Uterus (tissue), 2 donors: Measurements from ENCODE around the gene ITSN2.

Experiments used
- POLR2A ChIP-seq, 2 donors: fragments of 450-650 bp; IDR thresholded peaks; one replicate each; pipeline ENCODE4 v1.6.1; 2016; ENCODE audit warnings: antibody characterized with exemption in 2 of 2, mild to moderate bottlenecking in 1 of 2, moderate library complexity in 1 of 2
- TF ChIP-seq, protein P1 (sequence below), 4 experiments: fragments of 200-600 bp in 2 of 4; fragments of 450-650 bp in 2 of 4; sonication (generic) in 2 of 4; IDR thresholded peaks; one replicate each; pipeline ENCODE4 v1.5.1; 2016 to 2019; ENCODE audit warnings: antibody characterized with exemption in 4 of 4, mild to moderate bottlenecking in 2 of 4, moderate library complexity in 1 of 4

- TF ChIP-seq, protein P1, sequence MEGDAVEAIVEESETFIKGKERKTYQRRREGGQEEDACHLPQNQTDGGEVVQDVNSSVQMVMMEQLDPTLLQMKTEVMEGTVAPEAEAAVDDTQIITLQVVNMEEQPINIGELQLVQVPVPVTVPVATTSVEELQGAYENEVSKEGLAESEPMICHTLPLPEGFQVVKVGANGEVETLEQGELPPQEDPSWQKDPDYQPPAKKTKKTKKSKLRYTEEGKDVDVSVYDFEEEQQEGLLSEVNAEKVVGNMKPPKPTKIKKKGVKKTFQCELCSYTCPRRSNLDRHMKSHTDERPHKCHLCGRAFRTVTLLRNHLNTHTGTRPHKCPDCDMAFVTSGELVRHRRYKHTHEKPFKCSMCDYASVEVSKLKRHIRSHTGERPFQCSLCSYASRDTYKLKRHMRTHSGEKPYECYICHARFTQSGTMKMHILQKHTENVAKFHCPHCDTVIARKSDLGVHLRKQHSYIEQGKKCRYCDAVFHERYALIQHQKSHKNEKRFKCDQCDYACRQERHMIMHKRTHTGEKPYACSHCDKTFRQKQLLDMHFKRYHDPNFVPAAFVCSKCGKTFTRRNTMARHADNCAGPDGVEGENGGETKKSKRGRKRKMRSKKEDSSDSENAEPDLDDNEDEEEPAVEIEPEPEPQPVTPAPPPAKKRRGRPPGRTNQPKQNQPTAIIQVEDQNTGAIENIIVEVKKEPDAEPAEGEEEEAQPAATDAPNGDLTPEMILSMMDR (IDR thresholded peaks at IDR 0.05) = no peak
- TF ChIP-seq POLR2A (IDR thresholded peaks at IDR 0.05) = no peak
These were observed 32.3 kb upstream of the ITSN2 start for GRCh38 chr2:24392542-24393059.
